ENCODE data around the gene AGTPBP1. TPM values are rescaled to one million over a fixed set of nuclear protein-coding genes. Genes with fewer than 3 reads are reported as not detected.

The AGTPBP1 gene
- total and polyA plus RNA-seq, 2 of the 8 experiments (the other 6 are each of a cell fraction or from before 2014, with no cell fraction given) = 13.4 to 65.2 TPM

DNA sequence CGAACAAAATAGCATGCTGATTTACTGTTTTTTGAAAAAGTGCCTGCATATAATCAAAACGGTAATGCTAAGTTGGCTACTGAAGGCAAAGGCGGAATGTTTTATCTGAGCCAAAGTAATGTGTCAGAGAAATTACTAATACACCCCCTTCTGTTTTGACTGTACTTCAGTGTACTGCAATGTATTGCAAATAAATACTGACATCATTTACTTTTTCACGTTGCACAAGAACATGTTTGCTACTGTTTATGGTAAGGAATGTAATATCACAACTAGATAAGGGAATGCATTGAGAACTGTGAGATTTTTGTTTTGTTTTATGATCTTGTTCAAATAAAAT lies 813 bp upstream of the AGTPBP1 start (continued):
- no peak for TF ChIP-seq RXRA (IDR thresholded peaks at IDR 0.05; ENCODE audit: insufficient read depth, low read depth, low read length)
- no peak for TF ChIP-seq SP1 (IDR thresholded peaks at IDR 0.05; ENCODE audit: low read depth, low read length)
- TF ChIP-seq, protein P1, sequence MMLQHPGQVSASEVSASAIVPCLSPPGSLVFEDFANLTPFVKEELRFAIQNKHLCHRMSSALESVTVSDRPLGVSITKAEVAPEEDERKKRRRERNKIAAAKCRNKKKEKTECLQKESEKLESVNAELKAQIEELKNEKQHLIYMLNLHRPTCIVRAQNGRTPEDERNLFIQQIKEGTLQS (IDR thresholded peaks at IDR 0.05; ENCODE audit: insufficient read depth, low read depth, low read length) = no peak
- TF ChIP-seq EGR1 (IDR thresholded peaks at IDR 0.05; ENCODE audit: borderline replicate concordance, low read depth, low read length) = no peak
- TF ChIP-seq RNF2 (IDR thresholded peaks at IDR 0.05; ENCODE audit: borderline replicate concordance, low read depth, low read length, missing control alignments, poor library complexity, severe bottlenecking) = no peak
- no peak for TF ChIP-seq ZNF274 (IDR thresholded peaks at IDR 0.05; ENCODE audit: borderline replicate concordance, extremely low read depth, low read length)
- TF ChIP-seq JUND (IDR thresholded peaks at IDR 0.05; ENCODE audit: low read length) = no peak

Data from H1 (cell line).